HG03066 (cell line): ENCODE measurements around the gene MPDU1.

Experiments
- ATAC-seq: cut with Tn5 transposase; IDR thresholded peaks from one replicate; pipeline ENCODE4 v1.9.1; 2021; ENCODE audit warnings: low read depth; ENCODE audit not compliant: unreplicated experiment

The MPDU1 gene

GRCh38 chr17:7583253-7584109, at the start of gene MPDU1:
TSS of gene MPDU1 (plus strand) at chr17:7583852. CDS start at chr17:7583863, 11 bp downstream.
- ATAC-seq, result peak; percentile 64

GRCh38 chr17:7538050-7538449, 45.6 kb upstream of the MPDU1 start:
- ATAC-seq, result no peak

- no peak for ATAC-seq
These were observed 44.6 kb upstream of the MPDU1 start for GRCh38 chr17:7538891-7539545.

- ATAC-seq, result no peak
These were observed 42.5 kb upstream of the MPDU1 start for GRCh38 chr17:7541074-7541621.

GRCh38 chr17:7544911-7545310, 38.7 kb upstream of the MPDU1 start:
- no peak for ATAC-seq

GRCh38 chr17:7548585-7549400, 34.9 kb upstream of the MPDU1 start, which contains the start of gene TNFSF12:
TSS of gene TNFSF12 (plus strand) at chr17:7549058. CDS start at chr17:7549154, 96 bp downstream.
- ATAC-seq, result no peak

GRCh38 chr17:7549401-7550055, 34.1 kb upstream of the MPDU1 start:
- no peak for ATAC-seq

- no peak for ATAC-seq
These were observed 33.3 kb upstream of the MPDU1 start for GRCh38 chr17:7550344-7550743.

- ATAC-seq, result no peak
These were observed 32.3 kb upstream of the MPDU1 start for GRCh38 chr17:7551396-7551795.

GRCh38 chr17:7552621-7553051, 31.0 kb upstream of the MPDU1 start:
- ATAC-seq, result no peak

- ATAC-seq, result no peak
These were observed 30.3 kb upstream of the MPDU1 start for GRCh38 chr17:7553356-7553755.

GRCh38 chr17:7555320-7555948, 28.2 kb upstream of the MPDU1 start:
- ATAC-seq, result no peak

GRCh38 chr17:7556627-7557026, 27.0 kb upstream of the MPDU1 start:
- ATAC-seq, result no peak

GRCh38 chr17:7557147-7557764, 26.4 kb upstream of the MPDU1 start:
- no peak for ATAC-seq

- ATAC-seq, result no peak
These were observed 25.7 kb upstream of the MPDU1 start for GRCh38 chr17:7557775-7558543.

- no peak for ATAC-seq
These were observed 24.9 kb upstream of the MPDU1 start, which contains the start of gene TNFSF13 for GRCh38 chr17:7558544-7559319. TSS of gene TNFSF13 (plus strand) at chr17:7558750. CDS start at chr17:7559040, 290 bp downstream.

GRCh38 chr17:7559320-7560171, 24.1 kb upstream of the MPDU1 start:
- ATAC-seq, result no peak
